HepG2 (cell line): ENCODE measurements around the gene TRIM2. TPM values are rescaled to one million over a fixed set of nuclear protein-coding genes. Genes with fewer than 3 reads are reported as not detected.

ENCODE experiments used
- AFF4 ChIP-seq: sonication (generic); formaldehyde crosslinking; IDR thresholded peaks from 2 replicates; pipeline ENCODE4 v1.4.0; 2020; ENCODE audit warnings: missing genetic modification reagents
- ARID4A ChIP-seq: sonication (generic); formaldehyde crosslinking; IDR thresholded peaks from 2 replicates; pipeline ENCODE4 v1.5.0; 2020; ENCODE audit warnings: mild to moderate bottlenecking, missing genetic modification reagents, borderline replicate concordance
- DNMT3B ChIP-seq: conservative IDR thresholded peaks from 2 replicates; pipeline ENCODE4 v1.6.1; 2016; ENCODE audit warnings: missing biosample characterization, control low read depth
- JUND ChIP-seq: sonication (generic); formaldehyde crosslinking; IDR thresholded peaks from 2 replicates; pipeline ENCODE4 v1.8.0; 2022; ENCODE audit warnings: mild to moderate bottlenecking, missing genetic modification reagents
- NONO ChIP-seq, 2 experiments: fragments of 450-650 bp in 1 of 2; sonication (generic) in 1 of 2; formaldehyde crosslinking in 1 of 2; IDR thresholded peaks in 1 of 2; conservative IDR thresholded peaks in 1 of 2; 2 replicates each; pipeline versions ENCODE4 v1.6.1 to v1.8.0; 2017 to 2022; ENCODE audit warnings: mild to moderate bottlenecking in 1 of 2, missing genetic modification reagents in 1 of 2, moderate library complexity in 1 of 2
- RXRB ChIP-seq: IDR thresholded peaks from 2 replicates; pipeline ENCODE4 v1.6.1; 2016; ENCODE audit warnings: borderline replicate concordance, missing genetic modification reagents, missing compliant biosample characterization
- TAF15 ChIP-seq: fragments of 200-400 bp; formaldehyde crosslinking; IDR thresholded peaks from one replicate; pipeline ENCODE4 v1.6.1; 2018; ENCODE audit warnings: mild to moderate bottlenecking, low read depth, low read length; ENCODE audit not compliant: poor library complexity, severe bottlenecking
- TOE1 ChIP-seq: sonication (generic); formaldehyde crosslinking; IDR thresholded peaks from 2 replicates; pipeline ENCODE4 v1.4.0; 2020; ENCODE audit warnings: mild to moderate bottlenecking, missing genetic modification reagents
- ZBED4 ChIP-seq: sonication (generic); formaldehyde crosslinking; IDR thresholded peaks from 2 replicates; pipeline ENCODE4 v1.4.0; 2020; ENCODE audit warnings: missing genetic modification reagents, borderline replicate concordance
- ZFP36 ChIP-seq: fragments of 150-350 bp; IDR thresholded peaks from 2 replicates; pipeline ENCODE4 v1.6.1; 2018; ENCODE audit warnings: borderline replicate concordance, low read length, low read depth; ENCODE audit not compliant: partially characterized antibody
- ZNF224 ChIP-seq: sonication (generic); formaldehyde crosslinking; IDR thresholded peaks from 2 replicates; pipeline ENCODE4 v1.5.0; 2020; ENCODE audit warnings: mild to moderate bottlenecking, missing genetic modification reagents
- ZNF354B ChIP-seq: sonication (generic); formaldehyde crosslinking; IDR thresholded peaks from 2 replicates; pipeline ENCODE4 v1.8.0; 2022; ENCODE audit warnings: mild to moderate bottlenecking, missing genetic modification reagents
- ZNF576 ChIP-seq: sonication (generic); formaldehyde crosslinking; IDR thresholded peaks from 2 replicates; pipeline ENCODE4 v1.4.0; 2020; ENCODE audit warnings: mild to moderate bottlenecking, missing genetic modification reagents
- ZNF616 ChIP-seq: sonication (generic); formaldehyde crosslinking; IDR thresholded peaks from 2 replicates; pipeline ENCODE4 v1.5.0; 2020; ENCODE audit warnings: low read depth, mild to moderate bottlenecking, missing genetic modification reagents
- ZNF75D ChIP-seq: sonication (generic); formaldehyde crosslinking; IDR thresholded peaks from 2 replicates; pipeline ENCODE4 v1.8.1; 2023; ENCODE audit warnings: missing genetic modification reagents, mild to moderate bottlenecking, borderline replicate concordance
- polyA plus RNA-seq, 8 experiments: library from polyadenylated mRNA; depleted of rRNA in 3 of 8; stranded (reverse) in 7 of 8; unstranded in 1 of 8; fragments of >200 nt; fragmentation: Illumina TruSeq in 4 of 8; extraction: Trizol in 4 of 8; gene quantifications; 2 replicates each; pipeline versions ENCODE4 v1.2.1 to v1.2.3, GENCODE V29; 2011 to 2016; ENCODE audit warnings: low read depth in 4 of 8, missing spikeins in 1 of 8, mixed read lengths in 1 of 8; ENCODE audit not compliant: insufficient read depth in 1 of 8
- total RNA-seq, 5 experiments: library from RNA; depleted of rRNA; stranded (reverse); fragments of >200 nt; fragmentation: Illumina TruSeq; extraction: Trizol; gene quantifications; 2 replicates each; pipeline ENCODE4 v1.2.3, GENCODE V29; 2016; ENCODE audit warnings: low read depth in 1 of 5

Gene TRIM2
- total and polyA plus RNA-seq, 2 of the 13 experiments (the other 11 are each of a cell fraction or from before 2014, with no cell fraction given): 2.1 to 4.2 TPM

GRCh38 chr4:153344131-153345011 lies 140.1 kb downstream of the TRIM2 start, which contains the start of gene MND1 (continued):
- TF ChIP-seq TAF15 (no peak), NONO (IDR thresholded peaks at IDR 0.05) (no peak), NONO (CRISPR knock-in tag; conservative IDR thresholded peaks at IDR 0.05) (peak; percentile 80; the same call in 1 of the 2 replicates), ZNF354B (CRISPR knock-in tag) (no peak), RXRB (CRISPR knock-in tag) (0 out of 2 replicates have a peak, but pooled peaks have one; percentile 11), ZNF224 (CRISPR knock-in tag) (no peak), ZFP36 (no peak), ZBED4 (CRISPR knock-in tag) (peak; percentile 41; the same call in 1 of the 2 replicates), ZNF616 (0 out of 2 replicates have a peak, but pooled peaks have one; percentile 58), ZNF576 (no peak), JUND (CRISPR knock-in tag) (peak; percentile 58; the same call in 1 of the 2 replicates), AFF4 (CRISPR knock-in tag) (no peak), ARID4A (CRISPR knock-in tag) (peak; percentile 99), ZNF75D (no peak), DNMT3B (no peak), TOE1 (CRISPR knock-in tag) (no peak)
